GM12878 (cell line): Measurements from ENCODE around the gene UGT1A7. TPM values are rescaled to one million over a fixed set of nuclear protein-coding genes. Genes with fewer than 3 reads are reported as not detected.

Source experiments
- ATAC-seq: fragments of 200-7000 bp; cut with Tn5 transposase; 3 replicates; pipeline ENCODE4 v1.9.1; 2020; ENCODE audit warnings: mild to moderate bottlenecking, moderate library complexity
- BruUV-seq: library from RNA; stranded (reverse); fragments of 400-500 nt; replicated peaks from 2 replicates; lab custom pipeline; 2021; lab: Mats Ljungman, UMichigan
- CTCF ChIA-PET: fragments of 300-600 bp; sonication (Branson Sonifier 250); formaldehyde crosslinking; extraction: SDS; loops from one replicate; lab custom pipeline; 2021; ENCODE audit warnings: inconsistent platforms; lab: Yijun Ruan, JAX
- POLR2A ChIA-PET: fragments of 350-600 bp; formaldehyde crosslinking; extraction: SDS; loops from one replicate; lab custom pipeline; 2021; ENCODE audit warnings: inconsistent platforms; lab: Charles Lee
- RAD21 ChIA-PET: fragments of 300-600 bp; sonication (Branson Sonifier 250); formaldehyde crosslinking; loops from one replicate; lab custom pipeline; 2023; ENCODE audit warnings: antibody characterized with exemption; ENCODE audit not compliant: unreplicated experiment; lab: Charles Lee
- SMC1A ChIA-PET: fragments of 300-600 bp; sonication (Branson Sonifier 250); formaldehyde crosslinking; loops from one replicate; lab custom pipeline; 2023; ENCODE audit not compliant: unreplicated experiment, uncharacterized antibody; lab: Charles Lee
- DNase-seq: peaks from one replicate; pipeline ENCODE4 v3.0.0-alpha.2; 2011; ENCODE audit warnings: low read depth, low spot score
- FAIRE-seq: peaks from 3 replicates; lab custom pipeline; 2011; peaks lifted over from hg19 to GRCh38; lab: Jason Lieb, UNC
- H2AFZ ChIP-seq: 2 replicates; pipeline ENCODE4 v1.6.0; 2011; ENCODE audit warnings: low read depth, low read length, control low read depth; ENCODE audit not compliant: control insufficient read depth
- H3K27ac ChIP-seq: 2 replicates; pipeline ENCODE4 v1.5.1; 2011; ENCODE audit warnings: control low read depth; ENCODE audit not compliant: control insufficient read depth, insufficient read depth
- H3K27me3 ChIP-seq, 2 experiments: replicated peaks in 1 of 2; 2 replicates each; pipeline versions ENCODE4 v1.6.0 to v1.6.1; 2011; ENCODE audit warnings: low read length in 1 of 2; ENCODE audit not compliant: control insufficient read depth in 2 of 2, insufficient read depth in 2 of 2
- H3K36me3 ChIP-seq, 2 experiments: 2 replicates each; pipeline ENCODE4 v1.5.1; 2011; ENCODE audit warnings: low read length in 1 of 2; ENCODE audit not compliant: control insufficient read depth in 2 of 2, insufficient read depth in 2 of 2
- H3K4me1 ChIP-seq: 2 replicates; pipeline ENCODE4 v1.6.1; 2011; ENCODE audit warnings: mild to moderate bottlenecking, low read length, moderate library complexity, mixed read lengths; ENCODE audit not compliant: control insufficient read depth, insufficient read depth
- H3K4me2 ChIP-seq: 2 replicates; pipeline ENCODE4 v1.6.0; 2011; ENCODE audit warnings: control low read depth; ENCODE audit not compliant: control insufficient read depth, insufficient read depth
- H3K4me3 ChIP-seq: fragments of 200-600 bp; sonication (generic); 2 replicates; pipeline ENCODE4 v1.5.1; 2016
- H3K79me2 ChIP-seq: 2 replicates; pipeline ENCODE4 v1.6.0; 2011; ENCODE audit warnings: low read length; ENCODE audit not compliant: control insufficient read depth, insufficient read depth
- H3K9ac ChIP-seq: 2 replicates; pipeline ENCODE4 v1.8.0; 2011; ENCODE audit warnings: low read length, control low read depth, mixed read lengths; ENCODE audit not compliant: control insufficient read depth, insufficient read depth
- H3K9me3 ChIP-seq: replicated peaks from 3 replicates; pipeline ENCODE4 v1.5.1; 2011; ENCODE audit warnings: mild to moderate bottlenecking, low read length; ENCODE audit not compliant: control insufficient read depth, insufficient read depth
- H4K20me1 ChIP-seq: 2 replicates; pipeline ENCODE4 v1.6.0; 2011; ENCODE audit not compliant: control insufficient read depth, insufficient read depth
- ATF7 ChIP-seq: fragments of 450-650 bp; IDR thresholded peaks from 2 replicates; pipeline ENCODE4 v1.6.1; 2016; ENCODE audit warnings: low read depth, mild to moderate bottlenecking
- CBFB ChIP-seq: IDR thresholded peaks from 2 replicates; pipeline ENCODE4 v1.6.1; 2016; ENCODE audit warnings: antibody characterized with exemption, low read depth
- DPF2 ChIP-seq: fragments of 450-650 bp; IDR thresholded peaks from 2 replicates; pipeline ENCODE4 v1.6.1; 2017; ENCODE audit warnings: mild to moderate bottlenecking
- ESRRA ChIP-seq: IDR thresholded peaks from 2 replicates; pipeline ENCODE4 v1.6.1; 2012; ENCODE audit warnings: mild to moderate bottlenecking, low read length, improper control_type of control experiment
- HSF1 ChIP-seq: fragments of 150-350 bp; IDR thresholded peaks from 2 replicates; pipeline ENCODE4 v1.6.1; 2014; ENCODE audit warnings: mild to moderate bottlenecking, low read depth, low read length
- LARP7 ChIP-seq: fragments of 450-650 bp; IDR thresholded peaks from 2 replicates; pipeline ENCODE4 v1.6.1; 2017; ENCODE audit warnings: mild to moderate bottlenecking
- RUNX3 ChIP-seq: IDR thresholded peaks from 2 replicates; pipeline ENCODE4 v1.6.1; 2012; ENCODE audit warnings: low read length, inconsistent platforms
- SIX5 ChIP-seq: IDR thresholded peaks from 2 replicates; pipeline ENCODE4 v1.6.1; 2011; ENCODE audit warnings: mild to moderate bottlenecking, low read depth, low read length, moderate library complexity; ENCODE audit not compliant: severe bottlenecking
- SMC3 ChIP-seq: IDR thresholded peaks from 2 replicates; pipeline ENCODE4 v1.6.1; 2011; ENCODE audit warnings: low read length, improper control_type of control experiment, borderline replicate concordance
- WGBS: methylation state at CpG from one replicate; pipeline ENCODE4 v1.1.6; 2016; ENCODE audit warnings: low lambda C conversion rate; ENCODE audit not compliant: insufficient replicate concordance, insufficient coverage; ENCODE audit errors: missing lambda C conversion rate; 5-methylcytosine and 5-hydroxymethylcytosine counted together
- in situ Hi-C: fragments of 300-500 bp; cut with MboI; formaldehyde crosslinking; loops from 9 replicates; pipeline ENCODE4 v1.14.3; 2018; ENCODE audit warnings: mixed read lengths
- intact Hi-C: fragments of 100-400 bp; cut with micrococcal nuclease; formaldehyde crosslinking; loops from one replicate; pipeline ENCODE4 v1.14.2; 2022; ENCODE audit not compliant: unreplicated experiment
- polyA plus RNA-seq, 11 experiments: library from polyadenylated mRNA; depleted of rRNA in 4 of 11; unstranded in 6 of 11; stranded (reverse) in 5 of 11; fragments of >200 nt; fragmentation: Nextera tagmentation in 4 of 11; fragmentation: Illumina TruSeq in 1 of 11; extraction: Ambion mirVana in 4 of 11; extraction: Trizol in 1 of 11; gene quantifications; 1 replicate in 1 of 11; 2 replicates in 10 of 11; pipeline versions ENCODE4 v1.2.1 to v1.2.3, GENCODE V29; 2011 to 2016; ENCODE audit warnings: inconsistent platforms in 2 of 11, missing spikeins in 2 of 11, low read depth in 1 of 11
- total RNA-seq, 4 experiments: library from RNA; depleted of rRNA in 3 of 4; stranded (reverse); fragments of >200 nt in 3 of 4; fragmentation: Illumina TruSeq in 1 of 4; extraction: Trizol in 1 of 4; gene quantifications; 2 replicates each; pipeline versions ENCODE4 v1.2.1 to v1.2.3, GENCODE V29; 2013 to 2021
- TF ChIP-seq, protein P1 (sequence below): fragments of 450-650 bp; formaldehyde crosslinking; IDR thresholded peaks from 2 replicates; pipeline ENCODE4 v1.4.0; 2022; ENCODE audit warnings: mild to moderate bottlenecking, moderate library complexity
- TF ChIP-seq, protein P2 (sequence below): IDR thresholded peaks from 2 replicates; pipeline ENCODE4 v1.6.1; 2012; ENCODE audit warnings: low read depth, low read length, improper control_type of control experiment

The UGT1A7 gene
- total and polyA plus RNA-seq, 10 of the 15 experiments (the other 5 are each of a cell fraction or from before 2014, with no cell fraction given) = not detected

DNA sequence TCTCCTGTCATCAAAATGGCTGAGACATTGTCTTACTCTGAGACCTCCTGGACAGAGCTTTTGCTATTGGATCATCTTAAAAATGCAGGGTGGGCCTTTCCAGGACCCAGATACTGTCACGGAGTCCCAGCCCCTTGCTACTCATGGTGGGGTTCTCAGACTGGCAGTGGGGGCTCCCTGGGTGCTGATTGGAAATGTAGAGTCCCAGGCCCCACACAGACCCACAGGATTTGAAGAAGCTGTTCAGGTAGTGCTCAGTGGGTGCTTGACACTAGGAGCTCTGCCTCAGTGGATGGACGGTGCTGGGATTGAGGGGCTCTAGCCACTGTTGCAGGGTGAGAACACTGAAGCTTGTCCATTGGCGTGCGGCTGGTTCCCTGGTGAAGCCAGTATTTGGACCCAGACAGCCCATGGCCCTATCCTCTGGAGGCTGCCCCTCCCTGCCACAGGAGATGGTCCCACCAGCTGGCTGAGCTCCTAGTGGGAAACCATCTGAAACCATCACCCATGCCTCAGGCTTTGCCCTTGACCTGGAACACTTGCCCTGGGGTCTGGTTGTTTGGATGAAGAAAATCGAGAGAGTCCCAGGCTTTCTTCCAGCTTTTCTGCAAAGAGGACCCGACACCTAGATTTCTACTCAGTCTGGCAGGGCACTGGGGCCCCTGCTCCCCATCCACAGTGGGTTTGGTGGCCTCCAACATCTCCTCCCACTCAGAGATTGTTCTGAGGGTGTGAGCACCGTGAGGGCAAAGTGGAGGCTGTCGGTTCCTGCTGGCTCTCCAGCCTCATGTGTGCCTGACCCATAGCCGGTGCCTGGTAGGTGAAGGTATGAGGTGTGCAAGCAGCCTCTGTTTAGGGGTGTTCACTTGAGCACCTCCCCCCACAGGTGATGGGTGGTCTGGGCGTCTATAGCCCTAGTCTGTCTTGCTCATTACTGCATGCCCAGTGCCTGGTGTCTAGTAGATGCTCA is 126.5 kb downstream of the UGT1A7 start:
- in situ Hi-C loops = no loop called here
- Histone ChIP-seq H3K4me3 (no peak overlapping the region), H3K79me2 (no peaks in the 10 kb centered on the region), H3K9me3 (no peaks in the 10 kb centered on the region), H2AFZ (no peak overlapping the region), H3K27me3 (no peaks in the 10 kb centered on the region; a peak in 2 of 4 replicates), H3K9ac (no peak overlapping the region), H3K27ac (no peak overlapping the region), H3K36me3 (no peaks in the 10 kb centered on the region), H3K4me1 (no peaks in the 10 kb centered on the region), H3K4me2 (no peak overlapping the region), H4K20me1 (no peaks in the 10 kb centered on the region)
- CTCF ChIA-PET = no interaction called here
- SMC1A ChIA-PET = no interaction called here
- ATAC-seq = no peak
- BruUV-seq = no TSS peak
- no peak for FAIRE-seq
- no peak for DNase-seq
- RAD21 ChIA-PET = no interaction called here
- POLR2A ChIA-PET = no interaction called here
- WGBS = 25% methylated on average over 10 of the region's 10 CpGs
- no peak for TF ChIP-seq HSF1
- TF ChIP-seq LARP7 = no peak
- TF ChIP-seq ATF7 = no peak
- intact Hi-C loops = no loop called here

DNA sequence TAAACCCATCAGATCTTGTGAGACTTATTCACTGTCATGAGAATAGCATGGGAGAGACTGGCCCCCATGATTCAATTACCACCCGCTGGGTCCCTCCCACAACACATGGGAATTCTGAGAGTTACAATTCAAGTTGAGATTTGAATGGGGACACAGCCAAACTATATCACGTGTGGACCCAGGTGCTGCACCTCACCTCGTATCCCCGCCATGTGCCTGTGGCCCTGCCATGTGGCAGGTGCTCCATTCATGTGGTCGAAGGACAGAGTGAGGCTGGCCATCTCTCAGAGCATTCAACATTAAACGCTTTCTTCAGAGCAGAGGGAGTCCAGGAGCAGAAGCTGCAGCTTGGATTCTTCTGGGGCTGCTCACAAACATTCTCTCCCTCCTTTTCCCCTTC is 128.7 kb downstream of the UGT1A7 start:
- no peaks in the 10 kb centered on the region for H3K4me1 ChIP-seq
- no peaks in the 10 kb centered on the region for H3K79me2 ChIP-seq
- 26% methylated on average over 6 of the region's 6 CpGs for WGBS
- no peaks in the 10 kb centered on the region for H4K20me1 ChIP-seq
- RAD21 ChIA-PET = no interaction called here
- H3K27me3 ChIP-seq = no peaks in the 10 kb centered on the region; a peak in 2 of 4 replicates
- intact Hi-C loops = no loop called here
- CTCF ChIA-PET = no interaction called here
- ATAC-seq (no peak), DNase-seq (no peak), FAIRE-seq (no peak)
- H2AFZ ChIP-seq = no peak overlapping the region
- H3K4me3 ChIP-seq = no peak overlapping the region
- BruUV-seq = no TSS peak
- H3K4me2 ChIP-seq = no peak overlapping the region
- POLR2A ChIA-PET = interaction anchor here (0.6 kb wide), 1 partner anchor 71 kb away, joined by 3 read pairs; no protein-coding TSS in a partner anchor
- no peaks in the 10 kb centered on the region for H3K36me3 ChIP-seq
- no peak overlapping the region for H3K27ac ChIP-seq
- H3K9me3 ChIP-seq = no peaks in the 10 kb centered on the region
- no peak overlapping the region for H3K9ac ChIP-seq
- SMC1A ChIA-PET = no interaction called here
- in situ Hi-C loops = no loop called here
- TF ChIP-seq RUNX3 (no peak), ESRRA (no peak), SIX5 (no peak), DPF2 (no peak), SMC3 (no peak), CBFB (no peak)
- TF ChIP-seq, protein P1, sequence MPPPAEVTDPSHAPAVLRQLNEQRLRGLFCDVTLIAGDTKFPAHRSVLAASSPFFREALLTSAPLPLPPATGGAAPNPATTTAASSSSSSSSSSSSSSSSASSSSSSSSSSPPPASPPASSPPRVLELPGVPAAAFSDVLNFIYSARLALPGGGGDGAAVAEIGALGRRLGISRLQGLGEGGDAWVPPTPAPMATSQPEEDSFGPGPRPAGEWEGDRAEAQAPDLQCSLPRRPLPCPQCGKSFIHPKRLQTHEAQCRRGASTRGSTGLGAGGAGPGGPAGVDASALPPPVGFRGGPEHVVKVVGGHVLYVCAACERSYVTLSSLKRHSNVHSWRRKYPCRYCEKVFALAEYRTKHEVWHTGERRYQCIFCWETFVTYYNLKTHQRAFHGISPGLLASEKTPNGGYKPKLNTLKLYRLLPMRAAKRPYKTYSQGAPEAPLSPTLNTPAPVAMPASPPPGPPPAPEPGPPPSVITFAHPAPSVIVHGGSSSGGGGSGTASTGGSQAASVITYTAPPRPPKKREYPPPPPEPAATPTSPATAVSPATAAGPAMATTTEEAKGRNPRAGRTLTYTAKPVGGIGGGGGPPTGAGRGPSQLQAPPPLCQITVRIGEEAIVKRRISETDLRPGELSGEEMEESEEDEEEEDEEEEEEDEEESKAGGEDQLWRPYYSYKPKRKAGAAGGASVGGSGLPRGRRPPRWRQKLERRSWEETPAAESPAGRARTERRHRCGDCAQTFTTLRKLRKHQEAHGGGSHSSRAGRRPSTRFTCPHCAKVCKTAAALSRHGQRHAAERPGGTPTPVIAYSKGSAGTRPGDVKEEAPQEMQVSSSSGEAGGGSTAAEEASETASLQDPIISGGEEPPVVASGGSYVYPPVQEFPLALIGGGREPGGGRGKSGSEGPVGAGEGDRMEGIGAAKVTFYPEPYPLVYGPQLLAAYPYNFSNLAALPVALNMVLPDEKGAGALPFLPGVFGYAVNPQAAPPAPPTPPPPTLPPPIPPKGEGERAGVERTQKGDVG (CRISPR knock-in tag) = no peak
- TF ChIP-seq, protein P2, sequence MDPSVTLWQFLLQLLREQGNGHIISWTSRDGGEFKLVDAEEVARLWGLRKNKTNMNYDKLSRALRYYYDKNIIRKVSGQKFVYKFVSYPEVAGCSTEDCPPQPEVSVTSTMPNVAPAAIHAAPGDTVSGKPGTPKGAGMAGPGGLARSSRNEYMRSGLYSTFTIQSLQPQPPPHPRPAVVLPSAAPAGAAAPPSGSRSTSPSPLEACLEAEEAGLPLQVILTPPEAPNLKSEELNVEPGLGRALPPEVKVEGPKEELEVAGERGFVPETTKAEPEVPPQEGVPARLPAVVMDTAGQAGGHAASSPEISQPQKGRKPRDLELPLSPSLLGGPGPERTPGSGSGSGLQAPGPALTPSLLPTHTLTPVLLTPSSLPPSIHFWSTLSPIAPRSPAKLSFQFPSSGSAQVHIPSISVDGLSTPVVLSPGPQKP = no peak
